Coronary artery (tissue), 2 donors: ENCODE measurements around the gene ZFP36L1.

Source experiments
- DNase-seq: peaks from one replicate; pipeline ENCODE4 v3.0.0-alpha.2; 2017; ENCODE audit warnings: low spot score
- H3K27ac ChIP-seq, 2 donors: fragments of 200-600 bp; sonication (generic); one replicate each; pipeline ENCODE4 v1.5.1; 2016 to 2019
- H3K4me3 ChIP-seq: fragments of 200-600 bp; sonication (generic); 2 replicates; pipeline ENCODE4 v1.5.1; 2016; ENCODE audit warnings: mild to moderate bottlenecking, moderate library complexity
- CTCF ChIP-seq: fragments of 200-600 bp; sonication (generic); IDR thresholded peaks from one replicate; pipeline ENCODE4 v1.5.1; 2019; ENCODE audit warnings: antibody characterized with exemption

ZFP36L1 gene

GRCh38 chr14:68744613-68745012 is 48.3 kb downstream of the ZFP36L1 start:
- H3K27ac ChIP-seq = no peak overlapping the region
- no peak for DNase-seq
- no peak overlapping the region for H3K4me3 ChIP-seq
- no peak for TF ChIP-seq CTCF

GRCh38 chr14:68741839-68742470 is 50.9 kb downstream of the ZFP36L1 start:
- no peak for TF ChIP-seq CTCF
- Histone ChIP-seq H3K27ac (no peak overlapping the region), H3K4me3 (no peak overlapping the region)
- no peak for DNase-seq

GRCh38 chr14:68741477-68741791 is 51.4 kb downstream of the ZFP36L1 start:
- DNase-seq = no peak
- no peak overlapping the region for H3K27ac ChIP-seq
- no peak overlapping the region for H3K4me3 ChIP-seq
- no peak for TF ChIP-seq CTCF

GRCh38 chr14:68740788-68741476 is 51.9 kb downstream of the ZFP36L1 start:
- no peak overlapping the region for H3K27ac ChIP-seq
- TF ChIP-seq CTCF = no peak
- no peak for DNase-seq

GRCh38 chr14:68739701-68740100 is 53.2 kb downstream of the ZFP36L1 start:
- H3K4me3 ChIP-seq = no peak overlapping the region
- no peak for TF ChIP-seq CTCF
- H3K27ac ChIP-seq = no peak overlapping the region
- no peak for DNase-seq

More at GRCh38 chr14:68740788-68741476, 51.9 kb downstream of the ZFP36L1 start:
- H3K4me3 ChIP-seq = no peak overlapping the region

- no peak for DNase-seq
- H3K4me3 ChIP-seq = no peak overlapping the region
- no peak for TF ChIP-seq CTCF
These were observed 54.3 kb downstream of the ZFP36L1 start for GRCh38 chr14:68738559-68738958.

More at GRCh38 chr14:68738559-68738958, 54.3 kb downstream of the ZFP36L1 start:
- H3K27ac ChIP-seq = no peak overlapping the region
